Neuronal stem cell (in vitro differentiated cells): ENCODE data around the gene GYPC.

Experiments used
- DNase-seq: peaks from one replicate; pipeline ENCODE4 v3.0.0-alpha.2; 2013; ENCODE audit warnings: low spot score
- H2AFZ ChIP-seq: one replicate; pipeline ENCODE4 v1.6.1; 2013; ENCODE audit warnings: mild to moderate bottlenecking, low read length, inconsistent platforms
- H2AK5ac ChIP-seq: 2 replicates; pipeline ENCODE4 v1.6.1; 2013; ENCODE audit warnings: low read depth, mild to moderate bottlenecking, inconsistent platforms, low read length, moderate library complexity, mixed read lengths
- H2BK120ac ChIP-seq: 2 replicates; pipeline ENCODE4 v1.6.1; 2013; ENCODE audit warnings: low read depth, mild to moderate bottlenecking, inconsistent platforms, low read length, moderate library complexity, mixed read lengths
- H2BK12ac ChIP-seq: one replicate; pipeline ENCODE4 v1.6.1; 2013; ENCODE audit warnings: low read length, inconsistent platforms
- H2BK15ac ChIP-seq: 2 replicates; pipeline ENCODE4 v1.6.1; 2013; ENCODE audit warnings: mild to moderate bottlenecking, low read length, inconsistent platforms, mixed read lengths
- H2BK5ac ChIP-seq: one replicate; pipeline ENCODE4 v1.6.1; 2013; ENCODE audit warnings: inconsistent platforms, mild to moderate bottlenecking, low read length, moderate library complexity
- H3K14ac ChIP-seq: one replicate; pipeline ENCODE4 v1.6.1; 2013; ENCODE audit warnings: low read length, inconsistent platforms
- H3K18ac ChIP-seq: 2 replicates; pipeline ENCODE4 v1.6.1; 2013; ENCODE audit warnings: low read length, inconsistent platforms
- H3K23ac ChIP-seq: 2 replicates; pipeline ENCODE4 v1.6.1; 2013; ENCODE audit warnings: low read depth, mild to moderate bottlenecking, mixed read lengths, low read length, inconsistent platforms; ENCODE audit not compliant: poor library complexity
- H3K27ac ChIP-seq: replicated peaks from 3 replicates; pipeline ENCODE4 v1.5.1; 2013; ENCODE audit warnings: low read length, inconsistent platforms
- H3K27me3 ChIP-seq, 3 experiments: 2 replicates each; pipeline ENCODE4 v1.6.1; 2013; ENCODE audit warnings: low read length in 3 of 3, mild to moderate bottlenecking in 2 of 3, inconsistent platforms in 1 of 3, low read depth in 1 of 3, mixed read lengths in 1 of 3, moderate library complexity in 1 of 3; ENCODE audit not compliant: control insufficient read depth in 3 of 3, insufficient read depth in 3 of 3
- H3K36me3 ChIP-seq, 2 donors: replicated peaks in 1 of 2; 2 replicates each; pipeline ENCODE4 v1.6.1; 2013; ENCODE audit warnings: low read length in 2 of 2; ENCODE audit not compliant: control insufficient read depth in 2 of 2, insufficient read depth in 2 of 2
- H3K4ac ChIP-seq: 2 replicates; pipeline ENCODE4 v1.6.1; 2013; ENCODE audit warnings: inconsistent platforms, mild to moderate bottlenecking, low read length, moderate library complexity
- H3K4me1 ChIP-seq, 2 donors: 1 replicate in 1 of 2; 2 replicates in 1 of 2; pipeline ENCODE4 v1.6.1; 2013; ENCODE audit warnings: low read length in 2 of 2, low read depth in 1 of 2; ENCODE audit not compliant: control insufficient read depth in 2 of 2, insufficient read depth in 1 of 2
- H3K4me2 ChIP-seq: one replicate; pipeline ENCODE4 v1.6.1; 2013; ENCODE audit warnings: mild to moderate bottlenecking, low read length, inconsistent platforms; ENCODE audit not compliant: insufficient read depth, poor library complexity, severe bottlenecking
- H3K4me3 ChIP-seq, 2 donors: 2 replicates each; pipeline ENCODE4 v1.5.1; 2013; ENCODE audit warnings: low read length in 2 of 2, mild to moderate bottlenecking in 2 of 2, inconsistent platforms in 1 of 2, moderate library complexity in 1 of 2
- H3K79me1 ChIP-seq: one replicate; pipeline ENCODE4 v1.6.1; 2013; ENCODE audit warnings: low read depth, mild to moderate bottlenecking, inconsistent platforms, low read length, moderate library complexity
- H3K9ac ChIP-seq: one replicate; pipeline ENCODE4 v1.6.1; 2013; ENCODE audit warnings: mild to moderate bottlenecking, low read depth, low read length, inconsistent platforms; ENCODE audit not compliant: poor library complexity
- H3K9me3 ChIP-seq, 2 donors: replicated peaks in 1 of 2; 2 replicates each; pipeline versions ENCODE3 to v1.6.1; 2013; ENCODE audit warnings: low read length in 2 of 2, mild to moderate bottlenecking in 2 of 2, inconsistent platforms in 1 of 2, low read depth in 1 of 2, mixed read lengths in 1 of 2, moderate library complexity in 1 of 2; ENCODE audit not compliant: control insufficient read depth in 2 of 2, insufficient read depth in 1 of 2
- H4K8ac ChIP-seq: one replicate; pipeline ENCODE4 v1.6.1; 2013; ENCODE audit warnings: low read depth, mild to moderate bottlenecking, inconsistent platforms, low read length, moderate library complexity
- H4K91ac ChIP-seq: one replicate; pipeline ENCODE4 v1.6.1; 2013; ENCODE audit warnings: low read length, low read depth, mild to moderate bottlenecking, inconsistent platforms; ENCODE audit not compliant: poor library complexity
- WGBS, 2 donors: extraction: QIAGEN DNeasy Blood & Tissue Kit; methylation state at CpG; one replicate each; pipeline ENCODE4 v1.1.7; 2013; ENCODE audit warnings: missing lambda C conversion rate in 2 of 2, mixed read lengths in 1 of 2; ENCODE audit not compliant: insufficient read length in 2 of 2, insufficient replicate concordance in 1 of 2; ENCODE audit errors: extremely low coverage in 2 of 2; 5-methylcytosine and 5-hydroxymethylcytosine counted together

The GYPC gene

DNA sequence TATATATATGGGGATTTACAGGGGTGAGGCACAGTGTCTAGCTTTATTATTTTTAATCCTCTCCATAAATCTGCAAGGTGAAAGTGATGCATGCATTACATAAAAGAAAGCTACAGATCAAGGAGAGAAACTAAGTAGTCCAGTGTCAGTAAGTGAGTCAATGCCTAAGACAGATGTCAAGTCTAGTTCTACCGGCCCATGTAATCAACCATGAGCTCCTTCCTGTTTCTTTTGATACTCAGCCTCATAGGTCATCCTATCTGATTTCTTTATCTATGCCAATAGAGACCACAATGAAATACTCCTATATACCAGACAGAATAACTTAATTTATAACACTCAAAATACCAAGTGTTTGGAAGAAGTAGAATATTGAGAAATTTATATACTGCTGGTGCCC lies 20.2 kb upstream of the GYPC start:
- H4K8ac ChIP-seq, result no peak overlapping the region
- DNase-seq, result no peak
- H2BK15ac ChIP-seq, result no peak overlapping the region
- H3K27me3 ChIP-seq, result peaks cover 0 to 7% (median 0%) of the 10 kb centered on the region in 3 experiments
- no peaks in the 10 kb centered on the region for H3K79me1 ChIP-seq
- no peaks in the 10 kb centered on the region for H3K9me3 ChIP-seq
- no peak overlapping the region for H2AK5ac ChIP-seq
- H3K14ac ChIP-seq, result no peak overlapping the region
- H3K4me2 ChIP-seq, result no peak overlapping the region
- no peak overlapping the region for H3K4ac ChIP-seq
- WGBS, 2 donors, result no CpG with 5 or more reads among the region's 1 CpG
- no peak overlapping the region for H3K18ac ChIP-seq
- no peaks in the 10 kb centered on the region for H3K36me3 ChIP-seq
- no peak overlapping the region for H3K27ac ChIP-seq
- no peak overlapping the region for H2BK120ac ChIP-seq
- H3K9ac ChIP-seq, result no peak overlapping the region
- H3K23ac ChIP-seq, result no peak overlapping the region
- H3K4me1 ChIP-seq, result no peaks in the 10 kb centered on the region
- H2BK12ac ChIP-seq, result no peak overlapping the region
- no peak overlapping the region for H2AFZ ChIP-seq
- H3K4me3 ChIP-seq, result no peak overlapping the region
- no peak overlapping the region for H4K91ac ChIP-seq
- no peak overlapping the region for H2BK5ac ChIP-seq

DNA sequence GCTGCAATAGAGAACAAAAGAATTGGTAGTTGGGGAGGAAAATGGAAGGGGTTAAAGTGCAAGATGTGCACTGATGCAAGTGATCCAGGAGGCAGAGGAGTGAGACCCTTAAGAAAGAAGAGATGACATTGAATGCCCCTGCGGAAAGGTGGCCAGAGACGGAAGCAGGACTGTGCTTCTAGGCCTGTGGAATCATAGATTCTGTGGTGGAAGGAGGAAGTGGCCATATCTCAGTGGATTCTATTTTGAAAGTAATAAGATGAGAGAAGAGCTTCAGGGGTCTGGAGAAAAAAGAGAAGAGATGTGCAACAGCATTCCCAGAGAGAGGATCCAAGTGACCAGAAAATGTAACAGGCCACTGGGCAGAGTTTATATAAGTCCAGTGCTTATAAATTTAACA lies 18.6 kb upstream of the GYPC start:
- Histone ChIP-seq H2AFZ (no peak overlapping the region), H4K91ac (no peak overlapping the region), H3K9me3 (no peaks in the 10 kb centered on the region), H2BK15ac (no peak overlapping the region), H3K4me3 (no peak overlapping the region), H3K14ac (no peak overlapping the region), H3K23ac (no peak overlapping the region), H3K79me1 (no peaks in the 10 kb centered on the region), H3K4me2 (no peak overlapping the region), H3K18ac (no peak overlapping the region), H2BK5ac (no peak overlapping the region), H2AK5ac (no peak overlapping the region), H3K4me1 (no peaks in the 10 kb centered on the region), H3K4ac (no peak overlapping the region), H3K27me3 (peaks cover 0 to 9% (median 0%) of the 10 kb centered on the region in 3 experiments), H2BK120ac (no peak overlapping the region), H3K27ac (no peak overlapping the region), H3K36me3 (no peaks in the 10 kb centered on the region), H4K8ac (no peak overlapping the region), H3K9ac (no peak overlapping the region), H2BK12ac (no peak overlapping the region)
- WGBS, 2 donors, result no CpG with 5 or more reads among the region's 2 CpGs
- DNase-seq, result no peak

DNA sequence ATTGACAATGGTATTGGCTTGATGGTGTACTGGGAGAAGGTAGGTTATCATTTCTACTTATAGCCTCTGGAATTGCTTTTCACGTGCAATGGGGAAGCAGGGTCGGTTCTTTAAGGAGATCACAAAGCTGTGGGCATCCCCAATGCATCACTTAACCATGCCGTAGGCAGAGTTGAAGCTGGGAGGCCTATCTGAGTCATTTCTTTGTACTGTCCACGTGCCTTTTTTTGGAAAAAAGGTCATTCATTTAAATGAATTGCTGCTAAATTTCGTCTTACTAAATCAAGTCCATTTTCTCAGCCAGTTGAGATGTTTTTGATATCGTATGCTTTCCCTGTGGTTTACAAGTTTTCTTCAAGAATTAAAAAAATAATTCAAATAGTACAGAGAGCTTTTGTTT lies 17.2 kb upstream of the GYPC start:
- Histone ChIP-seq H2BK15ac (no peak overlapping the region), H3K9me3 (no peaks in the 10 kb centered on the region), H2BK120ac (no peak overlapping the region), H3K23ac (no peak overlapping the region), H3K18ac (no peak overlapping the region), H3K27ac (no peak overlapping the region), H2AK5ac (no peak overlapping the region), H3K14ac (no peak overlapping the region), H2BK5ac (no peak overlapping the region), H3K4me3 (no peak overlapping the region), H3K4me2 (no peak overlapping the region), H4K91ac (no peak overlapping the region), H4K8ac (no peak overlapping the region), H2BK12ac (no peak overlapping the region), H3K9ac (no peak overlapping the region), H3K4ac (no peak overlapping the region), H3K36me3 (no peaks in the 10 kb centered on the region), H3K79me1 (no peaks in the 10 kb centered on the region), H2AFZ (no peak overlapping the region), H3K4me1 (peaks cover 5 to 6% of the 10 kb centered on the region in 2 donors), H3K27me3 (peaks cover 0 to 11% (median 0%) of the 10 kb centered on the region in 3 experiments)
- no peak for DNase-seq
- WGBS, 2 donors, result no CpG with 5 or more reads among the region's 6 CpGs

DNA sequence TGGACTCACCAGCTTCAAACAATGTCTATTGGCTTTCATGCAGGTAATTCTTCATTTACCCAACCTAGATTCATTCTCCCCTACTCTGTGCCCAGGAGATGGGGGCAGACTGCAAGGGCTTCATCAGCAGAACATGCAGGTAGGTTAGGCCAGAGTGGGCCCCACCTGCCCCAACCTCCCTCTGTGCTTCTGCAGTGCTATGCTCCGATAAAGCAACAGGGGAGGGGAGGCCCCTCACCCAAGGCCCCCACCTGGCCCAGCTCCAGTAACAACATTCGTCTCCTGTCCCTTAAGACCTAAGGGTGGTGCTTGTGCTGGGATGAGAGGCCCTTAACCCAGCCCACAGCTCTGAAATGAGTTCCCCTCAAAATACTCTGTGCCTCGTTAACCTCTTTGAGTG lies 16.7 kb upstream of the GYPC start:
- H3K14ac ChIP-seq, result no peak overlapping the region
- peaks cover 5 to 6% of the 10 kb centered on the region in 2 donors for H3K4me1 ChIP-seq
- H2BK5ac ChIP-seq, result no peak overlapping the region
- no peak overlapping the region for H3K18ac ChIP-seq
- H3K9me3 ChIP-seq, result no peaks in the 10 kb centered on the region
- no peak overlapping the region for H3K4ac ChIP-seq
- H3K4me2 ChIP-seq, result no peak overlapping the region
- DNase-seq, result no peak
- no peak overlapping the region for H3K4me3 ChIP-seq
- no CpG with 5 or more reads among the region's 3 CpGs for whole genome bisulfite sequencing, 2 donors
- no peaks in the 10 kb centered on the region for H3K36me3 ChIP-seq
- H3K27ac ChIP-seq, result no peak overlapping the region
- no peak overlapping the region for H2BK120ac ChIP-seq
- no peak overlapping the region for H4K91ac ChIP-seq
- H3K27me3 ChIP-seq, result peaks cover 0 to 11% (median 0%) of the 10 kb centered on the region in 3 experiments
- H3K23ac ChIP-seq, result no peak overlapping the region
- H2BK15ac ChIP-seq, result no peak overlapping the region
- no peak overlapping the region for H2BK12ac ChIP-seq
- H3K79me1 ChIP-seq, result no peaks in the 10 kb centered on the region
- H3K9ac ChIP-seq, result no peak overlapping the region
- no peak overlapping the region for H4K8ac ChIP-seq
- H2AK5ac ChIP-seq, result no peak overlapping the region
- H2AFZ ChIP-seq, result no peak overlapping the region
